Thymus (tissue), 11 donors: ENCODE results near the gene ADD3. TPM values are rescaled to one million over a fixed set of nuclear protein-coding genes. Genes with fewer than 3 reads are reported as not detected.

Source experiments
- DNase-seq, 9 donors: peaks; one replicate each; pipeline ENCODE4 v3.0.0-alpha.2; 2013; ENCODE audit warnings: low spot score in 9 of 9, low read depth in 6 of 9, missing footprints in 1 of 9
- H3K27ac ChIP-seq, 2 donors: one replicate each; pipeline ENCODE4 v1.5.1; 2013; ENCODE audit warnings: control low read depth in 1 of 2, low read depth in 1 of 2, low read length in 1 of 2, mild to moderate bottlenecking in 1 of 2, moderate library complexity in 1 of 2
- H3K27me3 ChIP-seq, 2 donors: one replicate each; pipeline ENCODE4 v1.5.1; 2013; ENCODE audit warnings: low read length in 1 of 2; ENCODE audit not compliant: control insufficient read depth in 2 of 2, insufficient read depth in 1 of 2
- H3K36me3 ChIP-seq, 2 donors: one replicate each; pipeline ENCODE4 v1.5.1; 2013; ENCODE audit warnings: low read length in 1 of 2, mild to moderate bottlenecking in 1 of 2, moderate library complexity in 1 of 2; ENCODE audit not compliant: control insufficient read depth in 2 of 2, insufficient read depth in 2 of 2
- H3K4me1 ChIP-seq, 2 donors: one replicate each; pipeline ENCODE4 v1.5.1; 2013; ENCODE audit warnings: low read length in 2 of 2; ENCODE audit not compliant: control insufficient read depth in 2 of 2, insufficient read depth in 2 of 2
- H3K4me3 ChIP-seq, 2 donors: one replicate each; pipeline ENCODE4 v1.5.1; 2013; ENCODE audit warnings: low read length in 2 of 2, control low read depth in 1 of 2, mild to moderate bottlenecking in 1 of 2
- H3K9me3 ChIP-seq, 2 donors: one replicate each; pipeline ENCODE4 v1.5.1; 2013; ENCODE audit warnings: low read length in 1 of 2, mild to moderate bottlenecking in 1 of 2; ENCODE audit not compliant: control insufficient read depth in 2 of 2, insufficient read depth in 1 of 2
- WGBS: extraction: QIAGEN DNeasy Blood & Tissue Kit; methylation state at CpG from one replicate; pipeline ENCODE4 v1.1.7; 2013; 5-methylcytosine and 5-hydroxymethylcytosine counted together
- polyA plus RNA-seq: library from polyadenylated mRNA; stranded (reverse); fragments of 200-250 nt; gene quantifications from one replicate; pipeline ENCODE4 v1.2.3, GENCODE V29; 2013
- total RNA-seq: library from RNA; stranded (reverse); fragments of 120-200 nt; gene quantifications from one replicate; pipeline ENCODE4 v1.2.4, GENCODE V29; 2013
- donor health status: healthy.

The ADD3 gene
- total and polyA plus RNA-seq, 2 donors: 112 to 217 TPM

DNA sequence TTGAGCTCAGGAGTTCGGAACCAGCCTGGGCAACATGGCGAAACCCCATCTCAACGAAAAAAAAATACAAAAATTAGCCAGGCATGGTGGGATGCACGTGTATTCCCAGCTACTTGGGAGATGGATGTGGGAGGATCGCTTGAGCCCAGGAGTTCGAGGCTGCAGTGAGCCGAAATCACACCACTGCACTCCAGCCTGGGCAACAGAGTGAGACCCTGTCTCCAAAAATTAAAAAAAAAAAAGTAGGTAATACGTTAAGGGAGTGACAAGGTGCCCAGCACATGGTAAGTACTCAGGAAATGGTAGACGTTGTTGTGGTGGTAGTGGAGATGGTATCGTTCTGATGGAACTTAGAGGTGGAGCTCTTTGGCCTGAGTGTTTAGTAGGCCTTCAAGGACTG is 43.5 kb upstream of the ADD3 start:
- Histone ChIP-seq H3K4me1 (no peaks in the 10 kb centered on the region), H3K36me3 (no peaks in the 10 kb centered on the region), H3K27me3 (no peaks in the 10 kb centered on the region), H3K27ac (no peak overlapping the region), H3K9me3 (no peaks in the 10 kb centered on the region), H3K4me3 (no peak overlapping the region)
- no peak for DNase-seq
- WGBS: 81% methylated on average over 10 of the region's 10 CpGs

- DNase-seq: no peak
- no peaks in the 10 kb centered on the region for H3K9me3 ChIP-seq
- no peak overlapping the region for H3K27ac ChIP-seq
- no peak overlapping the region for H3K4me3 ChIP-seq
- WGBS: 95% methylated on average over 9 of the region's 9 CpGs
- no peaks in the 10 kb centered on the region for H3K4me1 ChIP-seq
- no peaks in the 10 kb centered on the region for H3K27me3 ChIP-seq
- H3K36me3 ChIP-seq: no peaks in the 10 kb centered on the region
These were observed 40.6 kb upstream of the ADD3 start for GRCh38 chr10:109966961-109967738.

GRCh38 chr10:109967739-109968088 is 40.1 kb upstream of the ADD3 start:
- no peak for DNase-seq
- no peak overlapping the region for H3K27ac ChIP-seq
- H3K4me1 ChIP-seq: no peaks in the 10 kb centered on the region
- no peaks in the 10 kb centered on the region for H3K27me3 ChIP-seq
- no peak overlapping the region for H3K4me3 ChIP-seq
- H3K36me3 ChIP-seq: no peaks in the 10 kb centered on the region
- H3K9me3 ChIP-seq: no peaks in the 10 kb centered on the region

DNA sequence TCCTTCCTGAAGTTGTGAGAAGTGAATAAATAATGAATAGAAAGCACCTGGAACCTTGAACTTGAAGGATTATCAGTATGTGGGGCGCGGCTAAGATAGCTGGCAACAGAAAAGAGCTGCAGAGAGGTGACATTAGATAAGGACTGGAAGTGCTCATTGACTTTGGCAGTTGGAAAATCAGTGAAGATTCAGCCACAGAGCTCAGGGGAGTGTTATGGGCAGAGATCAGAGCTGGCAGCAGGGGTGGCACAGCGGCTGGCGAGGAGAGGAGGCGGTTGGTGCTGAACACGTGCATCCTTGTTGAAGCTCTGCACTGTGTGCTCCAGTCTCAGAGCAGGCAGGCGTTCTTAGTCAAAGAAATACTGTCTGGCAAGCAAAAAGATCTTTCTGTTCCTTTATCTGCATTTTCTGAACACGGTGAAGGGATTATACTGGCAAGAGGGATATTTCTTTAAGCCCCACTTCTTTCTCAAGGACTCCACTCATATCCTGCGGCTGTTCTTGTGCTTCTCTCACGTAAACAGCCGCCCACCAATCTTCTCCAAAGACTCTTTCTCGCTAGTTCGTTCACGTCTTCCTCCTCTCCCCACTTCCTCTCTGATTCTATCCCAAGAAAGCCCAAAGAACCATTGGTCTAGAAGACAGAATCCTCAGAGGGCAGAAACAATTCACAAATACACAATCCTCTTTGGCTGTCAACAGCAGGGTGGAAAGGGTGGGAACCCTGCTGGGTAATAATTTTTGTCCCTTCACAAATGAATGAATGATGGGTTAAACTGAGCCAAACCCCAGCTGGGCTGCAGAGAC is 38.6 kb upstream of the ADD3 start:
- Histone ChIP-seq H3K36me3 (no peaks in the 10 kb centered on the region), H3K4me1 (no peaks in the 10 kb centered on the region), H3K27me3 (no peaks in the 10 kb centered on the region), H3K27ac (no peak overlapping the region), H3K4me3 (no peak overlapping the region), H3K9me3 (no peaks in the 10 kb centered on the region)
- WGBS: 96% methylated on average over 14 of the region's 14 CpGs
- DNase-seq: no peak

GRCh38 chr10:109969760-109970346 is 37.9 kb upstream of the ADD3 start:
- Histone ChIP-seq H3K9me3 (no peaks in the 10 kb centered on the region), H3K4me1 (no peaks in the 10 kb centered on the region), H3K36me3 (no peaks in the 10 kb centered on the region), H3K27ac (no peak overlapping the region), H3K27me3 (no peaks in the 10 kb centered on the region), H3K4me3 (no peak overlapping the region)
- WGBS: 95% methylated on average over 8 of the region's 8 CpGs
- DNase-seq: no peak

DNA sequence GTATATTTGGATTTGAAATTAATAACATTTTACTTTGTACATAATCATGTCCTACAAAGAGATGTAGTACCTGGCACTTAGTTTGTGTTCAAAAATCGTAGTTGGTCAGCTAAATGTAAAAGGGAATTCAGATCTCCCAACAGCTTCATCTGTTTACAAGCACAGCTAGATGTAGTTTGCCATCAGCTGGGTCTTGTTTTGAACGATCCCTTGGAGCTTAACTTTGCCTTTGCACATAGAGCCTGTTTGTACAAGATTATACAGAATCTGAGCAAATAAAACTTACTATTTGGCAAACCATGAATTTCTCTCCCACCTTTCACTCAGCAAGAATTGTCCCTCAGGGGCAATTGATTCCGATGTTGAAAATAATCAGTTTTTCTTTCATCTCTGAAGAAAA is 36.1 kb upstream of the ADD3 start:
- Histone ChIP-seq H3K27me3 (no peaks in the 10 kb centered on the region), H3K4me3 (no peak overlapping the region)
- 97% methylated on average over 3 of the region's 3 CpGs for WGBS

GRCh38 chr10:109972372-109973001 is 35.3 kb upstream of the ADD3 start:
- no peak for DNase-seq
- Histone ChIP-seq H3K4me3 (no peak overlapping the region), H3K27ac (no peak overlapping the region), H3K36me3 (no peaks in the 10 kb centered on the region), H3K4me1 (no peaks in the 10 kb centered on the region), H3K27me3 (no peaks in the 10 kb centered on the region), H3K9me3 (no peaks in the 10 kb centered on the region)
- 93% methylated on average over 2 of the region's 2 CpGs for WGBS

More for the DNA sequence above, 36.1 kb upstream of the ADD3 start:
- H3K9me3 ChIP-seq: no peaks in the 10 kb centered on the region
- H3K36me3 ChIP-seq: no peaks in the 10 kb centered on the region
- no peak for DNase-seq
- H3K27ac ChIP-seq: no peak overlapping the region
- H3K4me1 ChIP-seq: no peaks in the 10 kb centered on the region

DNA sequence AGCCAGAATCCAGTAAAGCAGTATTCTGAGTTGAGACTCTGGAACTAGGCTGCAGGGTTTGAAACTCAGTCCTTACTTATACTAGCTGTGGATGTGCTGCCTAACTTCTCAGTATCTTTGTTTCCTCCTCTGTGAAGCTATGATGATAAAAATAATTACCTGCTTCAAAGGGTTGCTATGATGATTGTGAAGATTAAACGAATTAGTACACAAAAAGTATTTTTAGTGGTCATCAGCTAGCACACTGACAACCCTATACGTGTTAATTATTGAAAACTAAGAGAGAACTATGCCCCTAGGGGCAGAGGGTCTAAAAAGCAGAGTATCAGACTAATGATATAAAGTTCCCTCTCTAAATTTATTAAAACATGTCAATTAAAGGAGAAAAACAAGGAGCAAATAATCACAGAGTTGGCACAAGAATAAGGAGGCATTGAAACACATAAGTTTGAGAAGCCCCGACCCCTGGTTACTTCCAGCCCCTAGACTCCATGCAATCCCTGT is 34.4 kb upstream of the ADD3 start:
- no peaks in the 10 kb centered on the region for H3K9me3 ChIP-seq
- no peak overlapping the region for H3K4me3 ChIP-seq
- no peaks in the 10 kb centered on the region for H3K27me3 ChIP-seq
- no peaks in the 10 kb centered on the region for H3K4me1 ChIP-seq
- WGBS: 95% methylated on average over 3 of the region's 3 CpGs
- H3K27ac ChIP-seq: no peak overlapping the region
- no peaks in the 10 kb centered on the region for H3K36me3 ChIP-seq
- no peak for DNase-seq
